Measurements from ENCODE around the gene FNIP1. TPM values are rescaled to one million over a fixed set of nuclear protein-coding genes. Genes with fewer than 3 reads are reported as not detected.

The FNIP1 gene
- total and polyA plus RNA-seq, 2 of the 8 experiments (the other 6 are each of a cell fraction or from before 2014, with no cell fraction given): 3.5 to 17.3 TPM

- no peak overlapping the region for H4K5ac ChIP-seq (ENCODE audit: insufficient read length, low read depth, low read length)
- no peak overlapping the region for H2AK5ac ChIP-seq (ENCODE audit: low read depth, low read length)
- no peak for FAIRE-seq
- no peak overlapping the region for H3K4me2 ChIP-seq (ENCODE audit: insufficient read depth in 1 of 2, low read depth in 2 of 2, low read length in 2 of 2)
- POLR2A ChIA-PET (ENCODE audit: partially characterized antibody): no interaction called here
- H4K91ac ChIP-seq (replicated peaks; ENCODE audit: insufficient read length, low read length): no peak overlapping the region
- H2BK15ac ChIP-seq (ENCODE audit: low read length): no peak overlapping the region
- no peak overlapping the region for H3K27ac ChIP-seq (ENCODE audit: low read depth, low read length)
- no peak overlapping the region for H3K14ac ChIP-seq (ENCODE audit: insufficient read length)
- H3K79me1 ChIP-seq (ENCODE audit: low read depth, low read length): no peaks in the 10 kb centered on the region
- no peaks in the 10 kb centered on the region for H3K79me2 ChIP-seq (ENCODE audit: control insufficient read depth in 1 of 2, insufficient read depth in 2 of 2, low read length in 2 of 2)
- CTCF ChIA-PET (ENCODE audit: partially characterized antibody): interaction anchor here (1.1 kb wide), 1 partner anchor 71 kb away, joined by 4 read pairs; no protein-coding TSS in a partner anchor
- no peak overlapping the region for H3K23ac ChIP-seq (ENCODE audit: insufficient read length)
- 97% methylated on average over 9 of the region's 9 CpGs; no CpG with 5 or more reads in 1 of the 2 experiments for WGBS, 2 experiments (ENCODE audit: extremely low coverage in 1 of 2, insufficient coverage in 1 of 2, insufficient read length in 1 of 2, insufficient replicate concordance in 2 of 2, low coverage in 1 of 2, low lambda C conversion rate in 2 of 2, missing lambda C conversion rate in 1 of 2)
- H3K27me3 ChIP-seq (replicated peaks in 1 of 4; ENCODE audit: control insufficient read depth in 3 of 4, extremely low read depth in 1 of 4, insufficient read depth in 3 of 4, low read length in 3 of 4): no peaks in the 10 kb centered on the region
- no peak overlapping the region for H3K18ac ChIP-seq (ENCODE audit: extremely low read depth, low read length)
- no peaks in the 10 kb centered on the region for H4K20me1 ChIP-seq (replicated peaks in 1 of 2; ENCODE audit: control insufficient read depth in 1 of 2, insufficient read depth in 2 of 2, low read length in 2 of 2)
- no peak overlapping the region for H3K4me3 ChIP-seq (ENCODE audit: extremely low read depth in 1 of 4, insufficient read depth in 2 of 4, low read depth in 3 of 4, low read length in 4 of 4)
- no peak overlapping the region for H2BK12ac ChIP-seq (ENCODE audit: low read depth, low read length)
- H2BK20ac ChIP-seq (ENCODE audit: low read length): no peak overlapping the region
- no peak overlapping the region for H3K9ac ChIP-seq (replicated peaks in 1 of 4; ENCODE audit: extremely low read depth in 1 of 4, low read depth in 3 of 4, low read length in 3 of 4)
- H3K9me3 ChIP-seq (ENCODE audit: insufficient read depth in 2 of 2, low read depth in 1 of 2, low read length in 1 of 2): peaks cover 20 to 27% of the 10 kb centered on the region in 2 experiments
- no peak for DNase-seq (ENCODE audit: low read depth in 1 of 2, low spot score in 2 of 2)
- no peaks in the 10 kb centered on the region for H3K4me1 ChIP-seq (replicated peaks in 1 of 4; ENCODE audit: control insufficient read depth in 3 of 4, insufficient read depth in 4 of 4, low read length in 3 of 4)
- no peak overlapping the region for H2AFZ ChIP-seq (ENCODE audit: low read length)
- peaks cover 0 to 33% (median 14%) of the 10 kb centered on the region in 4 experiments; a peak in 4 of 8 replicates for H3K36me3 ChIP-seq (ENCODE audit: control insufficient read depth in 2 of 4, insufficient read depth in 4 of 4, low read length in 3 of 4)
- H3K23me2 ChIP-seq (ENCODE audit: low read depth, low read length): no peaks in the 10 kb centered on the region
- H3K4ac ChIP-seq (replicated peaks; ENCODE audit: insufficient read length, low read depth, low read length): no peak overlapping the region
- H2BK5ac ChIP-seq (ENCODE audit: low read depth, low read length): no peak overlapping the region
- no peak overlapping the region for H2BK120ac ChIP-seq (replicated peaks; ENCODE audit: low read depth, low read length)
- no peak overlapping the region for H4K8ac ChIP-seq (ENCODE audit: extremely low read depth, insufficient read depth, low read length)
- no peak overlapping the region for H3K56ac ChIP-seq (replicated peaks; ENCODE audit: insufficient read length, low read depth, low read length)
- no peak for TF ChIP-seq SRF (IDR thresholded peaks at IDR 0.05; ENCODE audit: low read depth, low read length)
- no peak for TF ChIP-seq PHF8 (conservative IDR thresholded peaks at IDR 0.05; ENCODE audit: low read depth, low read length)
- TF ChIP-seq EZH2 (IDR thresholded peaks at IDR 0.05; ENCODE audit: low read depth, low read length, severe bottlenecking): no peak
- TF ChIP-seq SP2 (IDR thresholded peaks at IDR 0.05; ENCODE audit: low read length): no peak
- no peak for TF ChIP-seq BRCA1 (IDR thresholded peaks at IDR 0.05; ENCODE audit: low read depth, low read length)
- no peak for TF ChIP-seq CEBPB (IDR thresholded peaks at IDR 0.05; ENCODE audit: low read depth, low read length)
- TF ChIP-seq CTBP2 (IDR thresholded peaks at IDR 0.05; ENCODE audit: borderline replicate concordance, insufficient read depth, insufficient read length, low read length): no peak
- TF ChIP-seq GTF2F1 (IDR thresholded peaks at IDR 0.05; ENCODE audit: borderline replicate concordance, low read depth, low read length): no peak
- no peak for TF ChIP-seq RFX5 (IDR thresholded peaks at IDR 0.05; ENCODE audit: borderline replicate concordance, low read depth, low read length)
- TF ChIP-seq CREB1 (IDR thresholded peaks at IDR 0.05): no peak
- no peak for TF ChIP-seq EGR1 (IDR thresholded peaks at IDR 0.05; ENCODE audit: borderline replicate concordance, low read depth, low read length)
- no peak for TF ChIP-seq KDM1A (IDR thresholded peaks at IDR 0.05; ENCODE audit: borderline replicate concordance, low read length)
- TF ChIP-seq ATF3 (IDR thresholded peaks at IDR 0.05; ENCODE audit: insufficient read depth, low read depth, low read length): no peak
- TF ChIP-seq POLR2A (IDR thresholded peaks at IDR 0.05; ENCODE audit: control extremely low read depth in 1 of 2, low read depth in 2 of 2, low read length in 2 of 2): no peak
- TF ChIP-seq KDM4A (IDR thresholded peaks at IDR 0.05; ENCODE audit: low read depth, low read length, severe bottlenecking): no peak
Measured at GRCh38 chr5:131659841-131660240, 137.0 kb downstream of the FNIP1 start.
